ENCODE data around the gene ATG4C. TPM values are rescaled to one million over a fixed set of nuclear protein-coding genes. Genes with fewer than 3 reads are reported as not detected.

Gene ATG4C
- polyA plus RNA-seq, 1 donor from 2014 or later = 29.1 TPM

- Mint-ChIP-seq H3K27ac (no peak overlapping the region), H3K4me3 (no peak overlapping the region), H3K36me3 (peaks cover 2% of the 10 kb centered on the region), H3K4me1 (no peaks in the 10 kb centered on the region), H3K9me3 (no peaks in the 10 kb centered on the region), H3K27me3 (peaks cover 4% of the 10 kb centered on the region)
Measured at GRCh38 chr1:62900566-62900965, 116.6 kb downstream of the ATG4C start.

DNA sequence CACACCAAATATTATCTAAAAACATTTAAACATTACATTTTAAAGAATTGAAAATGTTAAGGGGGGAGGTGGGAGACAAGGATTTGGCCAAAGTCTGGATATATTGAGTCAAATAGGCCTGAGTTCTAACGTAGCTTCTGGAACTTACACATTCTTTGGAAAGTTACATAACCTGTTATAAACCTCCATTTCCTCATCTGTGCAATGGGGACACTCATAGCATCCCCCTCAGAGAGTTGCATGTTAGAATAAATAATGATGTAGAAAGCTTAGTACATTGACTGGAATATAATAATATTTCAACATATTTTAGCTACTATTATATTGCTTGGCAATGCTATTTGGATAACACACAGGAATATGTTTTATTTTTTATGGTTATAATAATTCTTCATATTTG is 117.7 kb downstream of the ATG4C start:
- no peak overlapping the region for H3K4me3 Mint-ChIP-seq
- peaks cover 4% of the 10 kb centered on the region for H3K27me3 Mint-ChIP-seq
- no peak overlapping the region for H3K27ac Mint-ChIP-seq
- H3K36me3 Mint-ChIP-seq = peaks cover 2% of the 10 kb centered on the region
- H3K4me1 Mint-ChIP-seq = no peaks in the 10 kb centered on the region
- H3K9me3 Mint-ChIP-seq = no peaks in the 10 kb centered on the region

DNA sequence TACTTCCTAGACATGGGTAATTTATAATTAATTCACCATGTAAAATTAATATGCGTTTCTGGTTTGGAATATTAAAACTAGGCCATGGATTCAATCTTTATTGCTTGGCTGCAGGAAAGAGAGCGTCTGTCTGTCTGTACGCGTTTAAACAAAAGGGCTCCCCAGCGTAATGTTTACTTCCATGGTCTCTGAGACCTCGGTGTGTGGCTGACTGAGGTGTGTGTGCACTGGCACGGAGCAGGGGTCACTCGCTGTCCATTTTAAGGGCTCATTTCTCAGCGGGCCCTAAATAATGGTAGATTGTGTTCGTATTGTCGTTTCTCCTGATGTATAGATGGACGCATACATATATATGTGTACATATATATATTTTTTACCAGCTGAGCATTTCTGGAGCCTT is 119.6 kb downstream of the ATG4C start:
- peaks cover 2% of the 10 kb centered on the region for H3K36me3 Mint-ChIP-seq
- no peaks in the 10 kb centered on the region for H3K4me1 Mint-ChIP-seq
- H3K27me3 Mint-ChIP-seq = peaks cover 3% of the 10 kb centered on the region
- H3K9me3 Mint-ChIP-seq = no peaks in the 10 kb centered on the region
- H3K4me3 Mint-ChIP-seq = no peak overlapping the region
- H3K27ac Mint-ChIP-seq = no peak overlapping the region

DNA sequence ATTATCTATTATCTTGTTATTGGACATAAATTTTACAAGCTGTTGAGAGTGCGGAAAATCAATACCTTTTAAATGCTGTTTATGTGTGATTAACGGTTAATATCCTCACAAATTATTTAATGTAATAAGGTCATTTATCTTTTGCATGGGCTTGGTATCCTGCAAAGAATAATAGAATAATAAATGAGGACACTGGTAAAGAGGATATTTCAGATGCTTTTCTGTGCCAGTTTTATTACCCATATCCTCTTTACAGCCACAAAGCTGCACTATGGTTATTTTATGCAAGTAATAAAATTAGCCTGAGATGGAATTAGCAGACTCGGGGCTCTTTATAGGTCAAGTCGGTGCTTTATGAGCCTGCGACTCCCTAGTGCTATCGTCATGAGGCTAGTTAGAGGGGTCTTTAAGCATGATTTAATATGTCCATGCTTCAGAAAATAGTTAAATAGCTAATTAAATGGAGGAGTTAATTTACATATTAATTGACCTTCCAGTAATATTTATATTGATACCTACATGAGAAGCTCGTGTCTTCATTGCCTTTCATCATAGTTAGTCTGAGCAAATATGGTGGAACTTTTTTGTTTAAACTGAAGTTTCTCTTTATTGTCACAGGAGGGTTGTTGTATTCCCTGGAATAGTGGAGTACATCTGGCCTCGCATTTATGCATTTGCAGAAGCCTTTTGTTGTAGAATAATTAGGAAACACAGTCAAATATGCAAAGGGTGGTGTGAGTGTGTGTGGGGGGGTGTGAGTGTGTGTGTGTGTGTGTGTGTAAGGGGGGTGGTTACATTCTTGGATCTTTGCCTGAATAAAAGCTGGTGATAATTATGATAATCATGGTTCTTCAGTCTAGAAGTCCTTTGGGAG is 120.3 kb downstream of the ATG4C start:
- no peaks in the 10 kb centered on the region for H3K4me1 Mint-ChIP-seq
- no peak overlapping the region for H3K27ac Mint-ChIP-seq
- H3K9me3 Mint-ChIP-seq = no peaks in the 10 kb centered on the region
- peaks cover 3% of the 10 kb centered on the region for H3K27me3 Mint-ChIP-seq
- no peak overlapping the region for H3K4me3 Mint-ChIP-seq
- peaks cover 2% of the 10 kb centered on the region for H3K36me3 Mint-ChIP-seq

DNA sequence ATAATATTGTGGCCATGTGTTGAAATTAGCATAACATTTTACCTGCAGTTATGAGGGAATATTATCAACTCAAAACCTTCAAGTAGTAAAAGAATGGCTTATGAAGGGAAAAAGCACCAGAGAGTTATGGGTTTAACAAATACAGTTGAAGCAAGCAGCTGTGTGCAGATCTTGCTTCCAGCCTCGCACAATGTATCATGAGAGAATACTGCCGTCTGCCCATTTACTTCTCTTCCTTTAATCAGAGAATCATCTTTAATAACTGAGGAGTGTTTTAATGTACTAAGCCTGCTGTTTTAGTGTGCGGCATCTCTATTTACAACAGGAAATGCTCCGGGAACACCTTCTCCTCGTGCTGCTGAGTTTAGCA is 120.9 kb downstream of the ATG4C start:
- H3K4me1 Mint-ChIP-seq = no peaks in the 10 kb centered on the region
- H3K27me3 Mint-ChIP-seq = peaks cover 3% of the 10 kb centered on the region
- H3K4me3 Mint-ChIP-seq = no peak overlapping the region
- peaks cover 2% of the 10 kb centered on the region for H3K36me3 Mint-ChIP-seq
- no peak overlapping the region for H3K27ac Mint-ChIP-seq
- no peaks in the 10 kb centered on the region for H3K9me3 Mint-ChIP-seq

- peaks cover 3% of the 10 kb centered on the region for H3K27me3 Mint-ChIP-seq
- no peaks in the 10 kb centered on the region for H3K9me3 Mint-ChIP-seq
- no peak overlapping the region for H3K27ac Mint-ChIP-seq
- no peaks in the 10 kb centered on the region for H3K4me1 Mint-ChIP-seq
- peaks cover 2% of the 10 kb centered on the region for H3K36me3 Mint-ChIP-seq
- H3K4me3 Mint-ChIP-seq = no peak overlapping the region
Measured at GRCh38 chr1:62905309-62905708, 121.4 kb downstream of the ATG4C start.

GRCh38 chr1:62905872-62906271 is 121.9 kb downstream of the ATG4C start:
- peaks cover 2% of the 10 kb centered on the region for H3K36me3 Mint-ChIP-seq
- H3K9me3 Mint-ChIP-seq = no peaks in the 10 kb centered on the region
- no peak overlapping the region for H3K27ac Mint-ChIP-seq
- H3K27me3 Mint-ChIP-seq = peaks cover 3% of the 10 kb centered on the region
- H3K4me3 Mint-ChIP-seq = no peak overlapping the region
- no peaks in the 10 kb centered on the region for H3K4me1 Mint-ChIP-seq

GRCh38 chr1:62906428-62906886 is 122.5 kb downstream of the ATG4C start:
- H3K27ac Mint-ChIP-seq = no peak overlapping the region
- H3K4me3 Mint-ChIP-seq = no peak overlapping the region
- H3K36me3 Mint-ChIP-seq = peaks cover 2% of the 10 kb centered on the region
- H3K27me3 Mint-ChIP-seq = peaks cover 3% of the 10 kb centered on the region
- no peaks in the 10 kb centered on the region for H3K4me1 Mint-ChIP-seq
- peaks cover 0 to 4% (median 0%) of the 10 kb centered on the region in 3 donors for H3K9me3 Mint-ChIP-seq

GRCh38 chr1:62908168-62908695 is 124.3 kb downstream of the ATG4C start:
- H3K4me1 Mint-ChIP-seq = no peaks in the 10 kb centered on the region

DNA sequence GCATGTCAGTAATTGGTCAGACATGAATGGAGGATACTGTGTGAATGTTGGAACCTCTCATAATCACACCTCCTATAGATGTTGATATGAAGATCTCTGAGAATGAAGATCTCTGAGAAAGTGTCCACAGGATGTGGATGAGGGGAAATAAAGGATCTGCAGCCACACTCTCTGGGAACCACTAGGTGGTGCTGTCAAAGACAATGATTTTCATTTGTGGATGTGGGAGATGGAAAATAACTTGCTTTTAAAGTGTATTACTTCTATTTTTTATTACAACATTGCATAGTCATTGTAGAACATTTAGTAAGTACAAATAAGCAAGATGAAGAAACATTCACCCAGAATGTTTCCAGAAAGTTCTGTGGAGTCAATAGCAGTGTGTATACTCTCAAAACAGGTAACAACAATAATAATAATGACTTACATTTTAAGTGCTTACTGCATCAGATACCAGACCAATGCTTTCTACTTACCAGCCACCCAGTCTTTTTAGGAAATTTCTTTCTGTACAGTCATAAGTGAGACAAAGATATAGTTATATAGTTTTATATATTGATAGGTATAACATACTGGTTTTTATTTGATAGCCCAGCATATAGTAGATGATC is 128.2 kb downstream of the ATG4C start:
- Mint-ChIP-seq H3K36me3 (no peaks in the 10 kb centered on the region), H3K9me3 (peaks cover 0 to 5% (median 1%) of the 10 kb centered on the region in 3 donors), H3K27me3 (peaks cover 2% of the 10 kb centered on the region)

More at GRCh38 chr1:62908168-62908695, 124.3 kb downstream of the ATG4C start:
- Mint-ChIP-seq H3K9me3 (peaks cover 0 to 5% (median 0%) of the 10 kb centered on the region in 3 donors), H3K4me3 (no peak overlapping the region), H3K27ac (no peak overlapping the region), H3K27me3 (peaks cover 3% of the 10 kb centered on the region), H3K36me3 (no peaks in the 10 kb centered on the region)

More for the DNA sequence above, 128.2 kb downstream of the ATG4C start:
- Mint-ChIP-seq H3K27ac (no peak overlapping the region), H3K4me3 (no peak overlapping the region), H3K4me1 (no peaks in the 10 kb centered on the region)

Other genes with a start within 250 kb of the ATG4C start
- gene ANGPTL3, start 186.6 kb upstream of the ATG4C start, polyA plus RNA-seq = not detected
- 4.9 TPM for gene DOCK7, start 95.7 kb upstream of the ATG4C start, polyA plus RNA-seq